Stimulated activated effector memory CD8-positive, alpha-beta T cell treated with anti-CD3 and anti-CD28 coated beads, Interleukin-12 subunit alpha, Interleukin-12 subunit beta, amount 100 ng/mL, for 72 hours (primary cell): Measurements from ENCODE around the gene LDLRAP1.
A peak's percentile ranks its signal among the peaks of the same experiment; 100 is the strongest.

Experiments used
- ATAC-seq: fragments of 150-1000 bp; cut with Tn5 transposase; 2 replicates; pipeline ENCODE4 v1.10.0; 2021
- DNase-seq, 2 donors: peaks; one replicate each; pipeline ENCODE4 v3.0.0; 2021 to 2022; ENCODE audit warnings: low spot score in 2 of 2
- H3K27ac Mint-ChIP-seq: one replicate; pipeline ENCODE4 v1.8.0; 2022; ENCODE audit warnings: mild to moderate bottlenecking, mixed read lengths
- H3K36me3 Mint-ChIP-seq: one replicate; pipeline ENCODE4 v1.8.0; 2022; ENCODE audit warnings: mild to moderate bottlenecking, mixed read lengths
- H3K4me1 Mint-ChIP-seq: one replicate; pipeline ENCODE4 v1.8.0; 2022; ENCODE audit warnings: mixed read lengths
- H3K4me3 Mint-ChIP-seq: one replicate; pipeline ENCODE4 v1.8.0; 2022; ENCODE audit warnings: mild to moderate bottlenecking, mixed read lengths
- H3K9me3 Mint-ChIP-seq: one replicate; pipeline ENCODE4 v1.8.0; 2022; ENCODE audit warnings: mixed read lengths

The LDLRAP1 gene

DNA sequence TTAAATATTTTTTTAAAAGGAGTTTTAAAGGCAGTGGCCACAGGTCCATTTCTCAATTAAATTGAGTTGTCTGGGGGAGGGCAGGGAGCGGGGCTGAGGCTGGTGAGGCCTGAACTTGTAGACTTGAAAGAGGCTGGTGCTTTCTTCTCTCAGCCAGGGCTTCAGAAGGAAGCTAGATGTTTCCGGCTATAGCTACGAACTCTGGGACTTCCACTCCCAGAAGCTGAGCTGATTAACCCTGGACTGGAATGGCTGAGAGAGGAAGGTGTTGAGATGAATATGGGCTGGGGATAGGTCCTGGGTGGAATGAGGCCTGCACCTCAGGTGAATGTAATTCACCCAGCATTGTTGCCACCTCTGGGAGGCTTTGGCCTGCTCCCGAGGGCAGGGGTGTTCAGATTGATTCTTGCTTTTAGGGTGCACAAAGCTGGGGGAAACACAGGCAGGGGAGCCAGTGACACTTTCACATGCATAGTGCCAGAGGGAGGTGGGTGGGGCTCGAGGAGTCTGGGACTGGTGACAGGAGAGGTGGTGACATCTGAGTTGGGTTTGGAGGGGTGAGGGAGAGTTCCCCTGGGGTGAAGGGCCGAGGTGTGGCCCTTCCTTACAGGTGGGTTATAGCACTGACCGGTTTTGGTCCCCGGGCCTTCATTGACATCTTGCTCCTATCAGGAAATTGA, 18.2 kb downstream of the LDLRAP1 start:
- Mint-ChIP-seq H3K36me3 (no peaks in the 10 kb centered on the region), H3K27ac (peak overlapping the region; percentile 89), H3K9me3 (no peaks in the 10 kb centered on the region), H3K4me1 (peaks cover 72% of the 10 kb centered on the region), H3K4me3 (peak overlapping the region; percentile 24)
- DNase-seq (no peak), ATAC-seq (no peak)

GRCh38 chr1:25562101-25562927, 18.9 kb downstream of the LDLRAP1 start:
- ATAC-seq (peak; percentile 77), DNase-seq (peak; percentile 31 to 73)
- peak overlapping the region; percentile 89 for H3K27ac Mint-ChIP-seq
- H3K4me1 Mint-ChIP-seq, result peaks cover 64% of the 10 kb centered on the region
- H3K9me3 Mint-ChIP-seq, result no peaks in the 10 kb centered on the region
- H3K4me3 Mint-ChIP-seq, result peak overlapping the region; percentile 24
- no peaks in the 10 kb centered on the region for H3K36me3 Mint-ChIP-seq

DNA sequence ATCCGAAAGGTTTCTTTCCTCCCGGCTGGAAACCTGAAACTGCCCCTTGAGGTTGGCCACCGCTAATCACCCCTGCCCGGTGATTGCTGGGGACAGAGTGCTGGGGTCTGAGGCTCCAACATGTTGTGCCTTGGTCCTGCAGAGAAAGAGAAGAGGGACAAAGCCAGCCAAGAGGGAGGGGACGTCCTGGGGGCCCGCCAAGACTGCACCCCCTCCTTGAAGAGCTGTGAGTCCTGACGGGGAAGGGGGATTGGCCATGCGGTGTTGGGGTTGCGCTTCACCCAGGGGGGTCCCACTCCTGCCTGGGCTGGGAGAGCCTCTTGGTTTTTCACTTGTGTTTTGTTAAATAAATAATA, 19.5 kb downstream of the LDLRAP1 start:
- Mint-ChIP-seq H3K9me3 (no peaks in the 10 kb centered on the region), H3K4me3 (peak overlapping the region; percentile 24), H3K27ac (peak overlapping the region; percentile 89), H3K4me1 (peaks cover 60% of the 10 kb centered on the region), H3K36me3 (no peaks in the 10 kb centered on the region)
- DNase-seq (no peak), ATAC-seq (no peak)

- ATAC-seq (peak; percentile 45), DNase-seq (no peak)
- Mint-ChIP-seq H3K36me3 (no peaks in the 10 kb centered on the region), H3K27ac (peak overlapping the region; percentile 89), H3K9me3 (no peaks in the 10 kb centered on the region), H3K4me1 (peaks cover 54% of the 10 kb centered on the region), H3K4me3 (peak overlapping the region; percentile 24)
Measured at GRCh38 chr1:25563330-25564215, 20.2 kb downstream of the LDLRAP1 start.

DNA sequence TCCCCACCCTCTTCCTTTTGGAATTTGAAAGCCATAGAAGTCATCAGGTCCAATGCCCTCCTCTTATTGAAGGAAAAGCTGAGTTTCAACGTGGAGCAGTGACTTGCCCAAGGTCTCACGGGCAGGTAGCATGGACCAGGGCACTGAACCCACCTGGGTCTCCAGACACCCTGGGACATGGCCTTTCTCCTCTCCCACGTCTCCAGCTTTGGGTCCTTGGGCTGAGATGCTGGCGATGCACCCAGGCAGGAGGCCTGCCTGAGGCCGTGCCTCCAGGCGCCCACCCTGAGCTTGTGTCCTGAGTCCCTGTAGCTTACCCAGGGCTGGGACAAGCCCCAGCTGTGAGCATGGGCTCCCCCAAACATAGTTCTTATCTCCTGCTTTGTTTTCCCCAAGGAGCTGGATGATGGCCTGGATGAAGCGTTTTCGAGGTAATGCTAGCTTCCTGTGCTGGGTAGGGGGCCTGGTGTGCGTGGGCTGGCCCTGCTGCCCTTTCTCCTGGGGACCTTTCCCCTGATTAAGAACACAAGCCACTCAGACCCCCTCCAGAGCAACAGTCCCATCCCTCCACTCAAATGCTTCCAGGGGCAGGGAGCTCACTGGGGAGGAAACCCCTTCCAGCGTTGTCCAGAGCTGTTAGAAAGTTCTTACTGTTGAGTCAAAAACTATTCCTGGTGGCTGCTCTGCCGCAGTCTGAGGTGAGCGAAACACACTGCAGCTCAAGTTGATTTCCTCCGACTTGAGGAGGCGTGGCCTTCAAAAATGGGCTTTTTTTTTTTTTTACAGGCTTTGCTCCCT, 21.6 kb downstream of the LDLRAP1 start:
- ATAC-seq (peak; percentile 67), DNase-seq (no peak)
- Mint-ChIP-seq H3K9me3 (no peaks in the 10 kb centered on the region), H3K36me3 (no peaks in the 10 kb centered on the region), H3K4me3 (no peak overlapping the region), H3K4me1 (peaks cover 55% of the 10 kb centered on the region), H3K27ac (peak overlapping the region; percentile 61)

DNA sequence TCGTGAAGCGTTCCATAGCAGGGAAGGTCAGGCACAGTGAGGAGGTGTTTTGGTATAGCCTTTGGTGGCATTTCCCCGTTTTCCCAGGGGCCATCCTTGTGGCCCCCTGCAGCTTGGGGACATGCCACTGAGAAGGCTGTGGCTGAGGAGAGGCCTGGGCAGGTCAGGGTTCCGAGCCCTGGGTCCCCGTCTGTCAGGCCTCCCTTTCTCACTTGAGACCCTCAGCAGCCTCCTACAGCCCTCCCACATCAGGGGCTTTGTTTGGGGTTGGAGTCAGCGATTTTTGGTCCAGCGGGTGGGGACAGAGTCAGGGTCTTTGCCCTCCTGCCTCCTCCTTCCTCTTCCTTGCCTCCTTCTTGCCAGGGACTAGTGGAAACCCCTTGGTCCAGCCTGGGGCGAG, 22.2 kb downstream of the LDLRAP1 start:
- peaks cover 56% of the 10 kb centered on the region for H3K4me1 Mint-ChIP-seq
- ATAC-seq, result no peak
- no peaks in the 10 kb centered on the region for H3K36me3 Mint-ChIP-seq
- H3K4me3 Mint-ChIP-seq, result no peak overlapping the region
- no peaks in the 10 kb centered on the region for H3K9me3 Mint-ChIP-seq
- peak overlapping the region; percentile 61 for H3K27ac Mint-ChIP-seq
- DNase-seq, result no peak

GRCh38 chr1:25566176-25566729, 22.8 kb downstream of the LDLRAP1 start:
- peaks cover 55% of the 10 kb centered on the region for H3K4me1 Mint-ChIP-seq
- DNase-seq, result no peak
- H3K9me3 Mint-ChIP-seq, result no peaks in the 10 kb centered on the region
- no peak for ATAC-seq
- H3K36me3 Mint-ChIP-seq, result no peaks in the 10 kb centered on the region
- no peak overlapping the region for H3K4me3 Mint-ChIP-seq
- no peak overlapping the region for H3K27ac Mint-ChIP-seq

DNA sequence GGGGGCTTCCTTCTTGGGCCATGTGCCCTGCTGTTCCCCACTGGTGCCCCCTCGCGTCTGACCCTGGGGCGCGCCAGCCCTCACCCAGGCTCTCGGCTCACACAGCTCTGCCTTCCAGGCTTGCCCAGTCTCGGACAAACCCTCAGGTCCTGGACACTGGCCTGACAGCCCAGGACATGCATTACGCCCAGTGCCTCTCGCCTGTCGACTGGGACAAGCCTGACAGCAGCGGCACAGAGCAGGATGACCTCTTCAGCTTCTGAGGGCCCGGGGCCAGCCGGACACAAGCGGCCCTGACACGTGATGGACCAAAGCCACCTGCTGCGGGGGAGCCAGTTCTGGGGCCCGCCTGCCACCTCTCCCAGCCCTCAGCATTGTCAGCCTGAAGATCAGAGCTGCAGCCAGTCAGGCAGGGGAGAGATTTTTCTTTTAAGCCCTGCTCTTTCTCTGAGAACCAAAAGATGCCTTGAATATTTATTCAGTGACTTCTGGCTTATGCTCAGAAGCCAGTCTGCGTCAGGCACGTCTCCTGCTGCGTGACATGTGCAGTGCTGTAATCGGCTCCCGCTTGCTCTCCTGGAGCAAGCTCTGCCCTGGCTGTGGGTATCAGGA, 23.4 kb downstream of the LDLRAP1 start:
- Mint-ChIP-seq H3K36me3 (no peaks in the 10 kb centered on the region), H3K4me1 (peaks cover 50% of the 10 kb centered on the region), H3K9me3 (no peaks in the 10 kb centered on the region), H3K27ac (no peak overlapping the region), H3K4me3 (no peak overlapping the region)
- no peak for ATAC-seq
- DNase-seq, result no peak

DNA sequence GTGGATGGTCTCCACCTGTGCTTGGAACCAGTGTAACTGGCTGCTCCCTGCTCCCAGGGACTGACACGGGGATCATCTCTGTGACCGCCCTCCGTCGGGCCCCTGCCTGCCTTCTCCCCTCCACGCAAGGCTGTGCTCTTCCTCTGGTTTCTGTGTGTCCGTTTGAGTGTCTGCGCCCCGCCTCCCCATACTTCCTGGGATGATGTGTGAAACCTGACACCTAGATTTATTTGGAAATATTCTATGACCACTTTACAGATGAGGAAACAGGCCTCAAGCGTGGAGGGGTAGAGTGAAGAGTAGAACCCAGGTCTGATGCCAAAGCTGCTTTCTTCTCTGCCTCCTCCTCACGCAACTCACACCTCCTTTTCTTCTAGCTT, 24.3 kb downstream of the LDLRAP1 start:
- no peak for ATAC-seq
- no peak for DNase-seq
- Mint-ChIP-seq H3K9me3 (no peaks in the 10 kb centered on the region), H3K4me3 (no peak overlapping the region), H3K4me1 (peaks cover 48% of the 10 kb centered on the region), H3K27ac (peak overlapping the region; percentile 81), H3K36me3 (no peaks in the 10 kb centered on the region)

GRCh38 chr1:25568090-25568833, 24.9 kb downstream of the LDLRAP1 start:
- no peak for ATAC-seq
- DNase-seq, result no peak
- Mint-ChIP-seq H3K4me1 (peaks cover 48% of the 10 kb centered on the region), H3K27ac (peak overlapping the region; percentile 81), H3K9me3 (no peaks in the 10 kb centered on the region), H3K36me3 (no peaks in the 10 kb centered on the region), H3K4me3 (no peak overlapping the region)

- no peak overlapping the region for H3K27ac Mint-ChIP-seq
- DNase-seq (no peak), ATAC-seq (peak; percentile 85)
- H3K9me3 Mint-ChIP-seq, result no peaks in the 10 kb centered on the region
- H3K4me1 Mint-ChIP-seq, result peaks cover 50% of the 10 kb centered on the region
- H3K36me3 Mint-ChIP-seq, result no peaks in the 10 kb centered on the region
- H3K4me3 Mint-ChIP-seq, result no peak overlapping the region
Measured at GRCh38 chr1:25568834-25569596, 25.6 kb downstream of the LDLRAP1 start.

DNA sequence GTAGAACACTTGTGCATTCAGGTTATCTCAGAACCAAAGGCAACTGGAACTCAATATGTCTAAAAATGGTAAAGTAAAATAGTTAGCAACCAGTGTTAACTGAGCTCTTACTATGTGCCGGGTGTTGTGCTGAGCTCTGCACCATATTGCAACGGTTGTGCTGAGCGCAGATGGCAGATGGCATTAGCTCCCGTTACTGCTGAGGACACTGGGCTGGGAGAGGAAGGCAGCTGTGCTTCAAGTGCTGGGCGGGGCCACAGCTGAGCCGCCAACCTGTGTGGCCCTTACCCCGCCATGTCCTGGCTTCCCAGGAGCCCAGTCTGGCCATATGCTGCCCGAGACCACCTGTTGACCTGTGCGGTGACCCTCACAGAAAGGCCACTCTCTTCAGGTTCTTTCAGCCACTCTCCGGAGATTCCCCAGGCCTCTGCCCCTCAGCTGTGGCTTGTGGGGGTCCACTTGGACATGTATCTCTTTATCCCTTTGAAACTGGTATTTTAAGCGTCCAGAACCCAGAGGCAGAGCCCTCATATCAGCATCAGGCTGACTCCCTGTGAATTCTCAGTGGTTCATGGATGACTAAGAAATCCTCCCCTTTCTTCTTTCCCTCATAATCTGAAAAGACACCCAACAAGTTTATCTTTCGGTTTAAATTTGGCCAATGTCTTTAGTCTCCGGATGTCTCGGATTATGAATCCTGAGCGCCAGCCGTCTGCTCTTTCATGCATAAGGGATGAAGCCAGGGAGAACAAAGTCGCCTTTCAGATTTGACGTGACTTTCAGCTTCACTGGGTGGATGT, 26.4 kb downstream of the LDLRAP1 start:
- no peaks in the 10 kb centered on the region for H3K9me3 Mint-ChIP-seq
- no peak overlapping the region for H3K27ac Mint-ChIP-seq
- H3K4me1 Mint-ChIP-seq, result peaks cover 43% of the 10 kb centered on the region
- ATAC-seq, result no peak
- H3K36me3 Mint-ChIP-seq, result no peaks in the 10 kb centered on the region
- DNase-seq, result no peak
- H3K4me3 Mint-ChIP-seq, result no peak overlapping the region
